BLaER1 (cell line): ENCODE measurements around the gene MED14.
A peak's percentile ranks its signal among the peaks of the same experiment; 100 is the strongest.

ENCODE experiments used
- H3K27ac ChIP-seq: shearing (Covaris generic); formaldehyde crosslinking; 2 replicates; pipeline ENCODE4 v1.8.1; 2022
- H3K27me3 ChIP-seq: shearing (Covaris generic); formaldehyde crosslinking; 2 replicates; pipeline ENCODE4 v1.8.1; 2022
- H3K36me3 ChIP-seq: shearing (Covaris generic); formaldehyde crosslinking; 2 replicates; pipeline ENCODE4 v1.8.1; 2022
- H3K4me1 ChIP-seq: shearing (Covaris generic); formaldehyde crosslinking; 2 replicates; pipeline ENCODE4 v1.8.1; 2022
- H3K4me2 ChIP-seq: shearing (Covaris generic); formaldehyde crosslinking; 2 replicates; pipeline ENCODE4 v1.8.1; 2022
- H3K4me3 ChIP-seq: shearing (Covaris generic); formaldehyde crosslinking; 2 replicates; pipeline ENCODE4 v1.8.1; 2022
- H3K9ac ChIP-seq: shearing (Covaris generic); formaldehyde crosslinking; 2 replicates; pipeline ENCODE4 v1.8.1; 2022
- H3K9me3 ChIP-seq: shearing (Covaris generic); formaldehyde crosslinking; 2 replicates; pipeline ENCODE4 v1.8.1; 2022
- H4K20me1 ChIP-seq: shearing (Covaris generic); formaldehyde crosslinking; 2 replicates; pipeline ENCODE4 v1.8.1; 2022
- Cebpa-rat ChIP-seq: shearing (Covaris generic); IDR thresholded peaks from 2 replicates; pipeline ENCODE4 v1.8.1; 2022

MED14 gene

GRCh38 chrX:40671126-40671525 lies 64.2 kb downstream of the MED14 start:
- Histone ChIP-seq H4K20me1 (no peaks in the 10 kb centered on the region), H3K9me3 (no peaks in the 10 kb centered on the region), H3K36me3 (peaks cover 56% of the 10 kb centered on the region), H3K4me2 (no peak overlapping the region), H3K9ac (no peak overlapping the region), H3K4me3 (no peak overlapping the region), H3K27ac (no peak overlapping the region), H3K27me3 (no peaks in the 10 kb centered on the region), H3K4me1 (no peaks in the 10 kb centered on the region)
- no peak for TF ChIP-seq Cebpa-rat

- Histone ChIP-seq H3K27me3 (no peaks in the 10 kb centered on the region), H3K27ac (no peak overlapping the region), H3K36me3 (peaks cover 41% of the 10 kb centered on the region), H3K9ac (no peak overlapping the region), H3K9me3 (no peaks in the 10 kb centered on the region), H3K4me2 (no peak overlapping the region), H4K20me1 (no peaks in the 10 kb centered on the region), H3K4me1 (no peaks in the 10 kb centered on the region; the same call in 1 of the 2 replicates), H3K4me3 (no peak overlapping the region)
- no peak for TF ChIP-seq Cebpa-rat
Measured at GRCh38 chrX:40663880-40664630, 71.3 kb downstream of the MED14 start.

GRCh38 chrX:40663078-40663740 lies 72.1 kb downstream of the MED14 start:
- Histone ChIP-seq H3K4me3 (no peak overlapping the region), H3K9me3 (no peaks in the 10 kb centered on the region), H3K27ac (no peak overlapping the region), H3K4me1 (no peaks in the 10 kb centered on the region; the same call in 1 of the 2 replicates), H3K9ac (no peak overlapping the region), H3K36me3 (peaks cover 41% of the 10 kb centered on the region), H3K4me2 (no peak overlapping the region), H3K27me3 (no peaks in the 10 kb centered on the region), H4K20me1 (no peaks in the 10 kb centered on the region)
- TF ChIP-seq Cebpa-rat: no peak

- H4K20me1 ChIP-seq: no peaks in the 10 kb centered on the region
- H3K4me3 ChIP-seq: no peak overlapping the region
- H3K36me3 ChIP-seq: peaks cover 36% of the 10 kb centered on the region
Measured at GRCh38 chrX:40661489-40661888, 73.9 kb downstream of the MED14 start.

GRCh38 chrX:40660381-40660780 lies 75.0 kb downstream of the MED14 start:
- TF ChIP-seq Cebpa-rat: no peak
- H3K27me3 ChIP-seq: no peaks in the 10 kb centered on the region
- no peak overlapping the region for H3K4me2 ChIP-seq
- H4K20me1 ChIP-seq: no peaks in the 10 kb centered on the region
- no peaks in the 10 kb centered on the region; the same call in 1 of the 2 replicates for H3K4me1 ChIP-seq
- H3K9ac ChIP-seq: no peak overlapping the region
- no peaks in the 10 kb centered on the region for H3K9me3 ChIP-seq
- H3K4me3 ChIP-seq: no peak overlapping the region
- no peak overlapping the region for H3K27ac ChIP-seq
- H3K36me3 ChIP-seq: peaks cover 33% of the 10 kb centered on the region

More at GRCh38 chrX:40661489-40661888, 73.9 kb downstream of the MED14 start:
- no peaks in the 10 kb centered on the region for H3K27me3 ChIP-seq
- no peak overlapping the region for H3K4me2 ChIP-seq
- no peak for TF ChIP-seq Cebpa-rat
- no peaks in the 10 kb centered on the region; the same call in 1 of the 2 replicates for H3K4me1 ChIP-seq
- H3K9ac ChIP-seq: no peak overlapping the region
- no peak overlapping the region for H3K27ac ChIP-seq
- no peaks in the 10 kb centered on the region for H3K9me3 ChIP-seq

- no peak overlapping the region for H3K4me3 ChIP-seq
- H3K4me1 ChIP-seq: no peaks in the 10 kb centered on the region
- H3K9me3 ChIP-seq: no peaks in the 10 kb centered on the region
- peaks cover 14% of the 10 kb centered on the region; the same call in 1 of the 2 replicates for H3K36me3 ChIP-seq
- H3K27me3 ChIP-seq: no peaks in the 10 kb centered on the region
- H3K4me2 ChIP-seq: no peak overlapping the region
- H3K27ac ChIP-seq: no peak overlapping the region
- TF ChIP-seq Cebpa-rat: no peak
- H4K20me1 ChIP-seq: no peaks in the 10 kb centered on the region
- H3K9ac ChIP-seq: no peak overlapping the region
Measured at GRCh38 chrX:40653535-40653934, 81.8 kb downstream of the MED14 start.

GRCh38 chrX:40652664-40653063 lies 82.7 kb downstream of the MED14 start:
- H3K27me3 ChIP-seq: no peaks in the 10 kb centered on the region
- no peak overlapping the region for H3K4me3 ChIP-seq
- peaks cover 7% of the 10 kb centered on the region; the same call in 1 of the 2 replicates for H3K36me3 ChIP-seq
- H3K9me3 ChIP-seq: no peaks in the 10 kb centered on the region
- H4K20me1 ChIP-seq: no peaks in the 10 kb centered on the region
- TF ChIP-seq Cebpa-rat: no peak
- H3K4me1 ChIP-seq: 0 out of 2 replicates have a peak, but pooled peaks cover 4% of the 10 kb centered on the region
- H3K9ac ChIP-seq: no peak overlapping the region
- H3K4me2 ChIP-seq: no peak overlapping the region
- H3K27ac ChIP-seq: no peak overlapping the region

- Histone ChIP-seq H3K4me1 (0 out of 2 replicates have a peak, but pooled peaks cover 4% of the 10 kb centered on the region), H3K36me3 (peaks cover 4% of the 10 kb centered on the region; the same call in 1 of the 2 replicates), H3K27ac (no peak overlapping the region), H3K9me3 (no peaks in the 10 kb centered on the region), H3K27me3 (no peaks in the 10 kb centered on the region), H3K9ac (no peak overlapping the region), H3K4me2 (no peak overlapping the region), H3K4me3 (no peak overlapping the region), H4K20me1 (no peaks in the 10 kb centered on the region)
- no peak for TF ChIP-seq Cebpa-rat
Measured at GRCh38 chrX:40651620-40652223, 83.6 kb downstream of the MED14 start.

GRCh38 chrX:40647307-40648197 lies 87.8 kb downstream of the MED14 start, which contains the start of gene CXorf38:
Gene CXorf38, minus strand, starts transcription at chrX:40647561. Its CDS starts 41 bp downstream, at chrX:40647520.
- Histone ChIP-seq H3K4me3 (peak within 1 kb of the TSS; percentile 78), H3K27ac (peak within 1 kb of the TSS; percentile 61; the same call in 1 of the 2 replicates), H3K9me3 (no peaks in the 10 kb centered on the region), H4K20me1 (no peaks in the 10 kb centered on the region), H3K9ac (peak within 1 kb of the TSS; percentile 77), H3K27me3 (no peaks in the 10 kb centered on the region), H3K4me2 (peak within 1 kb of the TSS; percentile 76), H3K4me1 (peaks cover 27% of the 10 kb centered on the region), H3K36me3 (no peaks in the 10 kb centered on the region)
- no peak for TF ChIP-seq Cebpa-rat
